Trophoblast cell (in vitro differentiated cells and primary cell): ENCODE results near the gene AHNAK2.

ENCODE experiments used
- DNase-seq, 2 donors: peaks; one replicate each; pipeline ENCODE4 v3.0.0-alpha.2; 2016
- H2AFZ ChIP-seq: 2 replicates; pipeline ENCODE4 v1.6.1; 2013; ENCODE audit warnings: low read length, moderate library complexity, mild to moderate bottlenecking; ENCODE audit not compliant: insufficient read depth, poor library complexity
- H2AK5ac ChIP-seq: 2 replicates; pipeline ENCODE4 v1.6.1; 2013; ENCODE audit warnings: mild to moderate bottlenecking, low read length
- H2BK120ac ChIP-seq: 2 replicates; pipeline ENCODE4 v1.6.1; 2013; ENCODE audit warnings: low read length, mild to moderate bottlenecking, moderate library complexity; ENCODE audit not compliant: insufficient read depth, poor library complexity
- H2BK12ac ChIP-seq: 2 replicates; pipeline ENCODE4 v1.6.1; 2013; ENCODE audit warnings: mild to moderate bottlenecking, low read length, moderate library complexity
- H2BK5ac ChIP-seq: 2 replicates; pipeline ENCODE4 v1.6.1; 2013; ENCODE audit warnings: low read length, low read depth, moderate library complexity, mild to moderate bottlenecking; ENCODE audit not compliant: poor library complexity
- H3K14ac ChIP-seq: 2 replicates; pipeline ENCODE4 v1.6.1; 2013; ENCODE audit warnings: mild to moderate bottlenecking, low read length
- H3K18ac ChIP-seq: 2 replicates; pipeline ENCODE4 v1.6.1; 2013; ENCODE audit warnings: mild to moderate bottlenecking, low read length
- H3K23ac ChIP-seq: 2 replicates; pipeline ENCODE4 v1.6.1; 2013; ENCODE audit warnings: low read length
- H3K27ac ChIP-seq: 2 replicates; pipeline ENCODE4 v1.5.1; 2013; ENCODE audit warnings: low read depth, mild to moderate bottlenecking, inconsistent platforms, low read length, moderate library complexity
- H3K27me3 ChIP-seq: 2 replicates; pipeline ENCODE4 v1.6.1; 2013; ENCODE audit warnings: inconsistent platforms, mild to moderate bottlenecking, low read length, moderate library complexity; ENCODE audit not compliant: insufficient read depth
- H3K36me3 ChIP-seq, 2 experiments: 1 replicate in 1 of 2; 2 replicates in 1 of 2; pipeline ENCODE4 v1.6.1; 2013; ENCODE audit warnings: low read length in 2 of 2, mild to moderate bottlenecking in 2 of 2, moderate library complexity in 1 of 2; ENCODE audit not compliant: insufficient read depth in 2 of 2, control insufficient read depth in 1 of 2
- H3K4ac ChIP-seq: 2 replicates; pipeline ENCODE4 v1.6.1; 2013; ENCODE audit warnings: low read depth, mild to moderate bottlenecking, low read length, moderate library complexity
- H3K4me1 ChIP-seq, 2 experiments: 1 replicate in 1 of 2; 2 replicates in 1 of 2; pipeline ENCODE4 v1.6.1; 2013; ENCODE audit warnings: low read length in 2 of 2, mild to moderate bottlenecking in 2 of 2, moderate library complexity in 1 of 2; ENCODE audit not compliant: insufficient read depth in 2 of 2, control insufficient read depth in 1 of 2
- H3K4me2 ChIP-seq: 2 replicates; pipeline ENCODE4 v1.6.1; 2013; ENCODE audit warnings: inconsistent platforms, mild to moderate bottlenecking, low read length, moderate library complexity
- H3K4me3 ChIP-seq: 2 replicates; pipeline ENCODE4 v1.5.1; 2013; ENCODE audit warnings: mild to moderate bottlenecking, low read depth, low read length, inconsistent platforms
- H3K79me1 ChIP-seq: one replicate; pipeline ENCODE4 v1.6.1; 2013; ENCODE audit warnings: low read length
- H3K79me2 ChIP-seq: 2 replicates; pipeline ENCODE4 v1.6.1; 2013; ENCODE audit warnings: low read length, mild to moderate bottlenecking; ENCODE audit not compliant: control insufficient read depth, insufficient read depth, poor library complexity
- H3K9ac ChIP-seq: 2 replicates; pipeline ENCODE4 v1.6.1; 2013; ENCODE audit warnings: mild to moderate bottlenecking, low read length
- H3K9me3 ChIP-seq: 2 replicates; pipeline ENCODE4 v1.6.1; 2013; ENCODE audit warnings: low read depth, mild to moderate bottlenecking, control low read depth, inconsistent platforms, low read length; ENCODE audit not compliant: insufficient read depth
- H4K12ac ChIP-seq: 2 replicates; pipeline ENCODE4 v1.6.1; 2013; ENCODE audit warnings: low read depth, mild to moderate bottlenecking, low read length, moderate library complexity
- H4K8ac ChIP-seq: 2 replicates; pipeline ENCODE4 v1.6.1; 2013; ENCODE audit warnings: low read depth, mild to moderate bottlenecking, low read length, moderate library complexity
- H4K91ac ChIP-seq: one replicate; pipeline ENCODE4 v1.6.1; 2013; ENCODE audit warnings: low read depth, mild to moderate bottlenecking, low read length, moderate library complexity
- WGBS: extraction: QIAGEN DNeasy Blood & Tissue Kit; methylation state at CpG from one replicate; pipeline ENCODE4 v1.1.7; 2013; ENCODE audit warnings: missing lambda C conversion rate; ENCODE audit not compliant: insufficient read length, insufficient coverage; ENCODE audit errors: extremely low coverage; 5-methylcytosine and 5-hydroxymethylcytosine counted together

The AHNAK2 gene

DNA sequence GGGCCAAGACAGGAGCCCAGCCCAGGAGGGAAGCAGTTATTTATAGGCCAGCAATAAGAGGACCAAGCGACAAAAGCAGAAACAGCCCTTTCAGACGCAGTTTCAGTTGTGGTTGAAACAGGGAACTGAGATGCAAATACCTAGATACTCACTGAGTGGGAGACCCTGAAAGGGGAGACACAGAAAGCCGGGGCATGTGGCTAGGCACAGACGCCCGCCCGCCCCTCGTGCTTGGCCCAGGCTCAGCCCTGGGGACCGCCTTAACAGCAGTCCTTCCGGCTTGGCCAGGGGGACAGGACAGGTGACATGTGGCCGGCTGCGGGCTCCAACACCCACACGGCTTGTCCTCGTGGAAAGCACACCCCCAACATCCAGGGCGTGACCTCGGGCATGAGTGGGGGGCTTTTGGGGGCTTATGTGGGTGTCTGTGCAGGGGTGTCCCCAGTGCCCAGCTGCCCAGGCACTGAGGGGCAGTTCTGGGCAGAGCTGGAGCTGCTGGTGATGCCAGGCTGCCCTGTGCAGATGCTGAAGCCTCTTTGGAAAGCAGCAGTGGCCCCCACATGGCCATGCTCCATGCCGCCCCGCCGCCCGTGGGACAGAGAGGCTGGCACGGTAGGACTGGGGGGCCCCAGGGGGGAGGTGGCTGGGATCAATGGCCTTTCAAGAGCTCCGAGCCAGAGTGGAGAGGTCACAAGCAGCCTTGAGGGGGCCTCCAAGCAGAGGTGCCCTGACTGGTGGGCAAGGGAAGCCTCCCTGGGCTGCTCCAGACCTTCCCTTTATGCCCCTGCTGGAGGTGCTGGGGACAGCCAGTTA, 51.3 kb downstream of the AHNAK2 start:
- Histone ChIP-seq H3K4me2 (no peak overlapping the region), H4K12ac (no peak overlapping the region), H2AK5ac (no peak overlapping the region), H3K4me3 (no peak overlapping the region), H4K8ac (no peak overlapping the region), H2BK5ac (no peak overlapping the region), H2BK12ac (no peak overlapping the region), H2BK120ac (no peak overlapping the region), H3K36me3 (no peaks in the 10 kb centered on the region), H3K14ac (no peak overlapping the region), H3K27ac (no peak overlapping the region), H3K23ac (no peak overlapping the region), H4K91ac (no peak overlapping the region), H3K4me1 (no peaks in the 10 kb centered on the region), H3K79me2 (no peaks in the 10 kb centered on the region), H2AFZ (no peak overlapping the region), H3K9me3 (peaks cover 9% of the 10 kb centered on the region), H3K18ac (no peak overlapping the region), H3K27me3 (peaks cover 14% of the 10 kb centered on the region), H3K79me1 (no peaks in the 10 kb centered on the region), H3K4ac (no peak overlapping the region), H3K9ac (no peak overlapping the region)
- WGBS: no CpG with 5 or more reads among the region's 21 CpGs
- DNase-seq: no peak

DNA sequence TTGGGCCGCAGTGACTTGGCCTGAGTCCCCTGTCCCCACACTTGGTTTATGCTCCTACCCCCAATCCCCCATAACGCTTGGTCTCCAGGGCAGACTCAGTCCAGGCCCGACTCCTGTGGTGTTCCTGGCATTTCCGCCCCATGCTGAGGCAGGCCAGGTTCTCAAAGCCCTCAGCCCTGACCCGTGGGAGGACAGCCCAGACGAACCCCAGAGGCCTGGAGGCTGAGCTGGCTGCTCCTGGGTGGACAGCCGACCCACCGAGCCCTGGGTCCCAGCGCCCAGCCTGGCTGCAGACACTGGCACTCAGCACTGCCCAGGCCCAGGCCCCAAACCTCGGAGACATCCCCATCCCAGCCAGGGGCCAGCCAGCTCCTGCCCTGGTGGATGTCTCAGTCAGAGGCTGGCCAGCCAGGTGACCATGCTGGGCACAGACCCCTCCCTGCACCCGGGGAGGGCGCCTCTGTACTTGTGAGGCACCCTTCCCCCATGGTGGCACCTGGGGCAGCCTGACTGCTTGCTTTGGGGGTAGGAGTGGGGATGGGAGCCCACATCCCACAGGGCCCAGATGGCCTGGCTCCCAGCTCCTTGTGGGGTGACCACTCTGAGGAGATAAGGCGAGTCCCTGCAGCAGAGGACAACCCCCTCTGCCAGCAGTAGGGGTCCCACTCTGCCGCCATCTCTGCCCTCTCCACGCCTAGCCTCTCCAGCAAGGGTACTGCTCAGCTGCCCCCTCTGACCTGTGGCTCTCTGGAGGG, 52.1 kb downstream of the AHNAK2 start:
- Histone ChIP-seq H3K9ac (no peak overlapping the region), H3K4me3 (no peak overlapping the region), H4K91ac (no peak overlapping the region), H3K27ac (no peak overlapping the region), H4K12ac (no peak overlapping the region), H2BK5ac (no peak overlapping the region), H3K23ac (no peak overlapping the region), H3K79me2 (no peaks in the 10 kb centered on the region), H3K36me3 (no peaks in the 10 kb centered on the region), H3K4me2 (no peak overlapping the region), H3K4ac (no peak overlapping the region), H2BK12ac (no peak overlapping the region), H4K8ac (no peak overlapping the region), H2AFZ (no peak overlapping the region), H3K18ac (no peak overlapping the region), H2AK5ac (no peak overlapping the region), H2BK120ac (no peak overlapping the region), H3K14ac (no peak overlapping the region), H3K79me1 (no peaks in the 10 kb centered on the region), H3K9me3 (peaks cover 8% of the 10 kb centered on the region), H3K4me1 (no peaks in the 10 kb centered on the region), H3K27me3 (peaks cover 7% of the 10 kb centered on the region)
- no peak for DNase-seq
- no CpG with 5 or more reads among the region's 15 CpGs for WGBS

DNA sequence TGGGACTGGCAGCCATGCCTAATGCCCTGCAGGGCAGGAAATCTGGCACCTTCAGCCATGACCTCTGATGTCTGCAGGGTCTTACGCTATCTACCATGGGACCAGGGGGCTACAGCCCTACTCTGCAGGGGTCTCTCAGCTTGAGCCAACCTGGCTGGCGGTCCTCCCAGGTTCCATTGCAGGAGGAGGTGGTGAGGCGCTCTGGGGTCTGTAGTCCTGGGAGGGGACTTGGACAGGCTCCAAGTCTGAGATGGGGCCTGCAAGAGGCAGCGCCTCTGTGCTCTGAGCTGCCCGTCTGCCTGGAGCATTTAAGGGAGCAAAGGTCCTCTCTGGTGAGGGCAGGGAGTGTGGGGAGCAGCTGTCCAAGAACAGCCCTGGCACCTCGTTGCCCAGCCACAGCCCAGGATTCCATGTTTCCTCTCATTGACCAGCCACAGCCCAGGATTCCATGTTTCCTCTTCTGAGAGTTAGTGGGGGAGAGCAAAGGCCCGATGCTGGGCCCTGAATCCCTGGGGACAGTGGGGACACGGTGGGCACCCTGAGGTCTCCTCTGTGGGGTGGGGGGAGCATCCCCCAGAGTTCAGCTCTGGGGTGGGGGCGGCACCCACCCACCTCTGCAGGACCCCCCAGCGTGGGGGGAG, 52.8 kb downstream of the AHNAK2 start:
- no peak for DNase-seq
- Histone ChIP-seq H3K27me3 (peaks cover under 1% of the 10 kb centered on the region), H2BK5ac (no peak overlapping the region)

GRCh38 chr14:104924421-104925213, 53.6 kb downstream of the AHNAK2 start, which contains the start of gene PLD4:
Gene PLD4, plus strand, starts transcription at chr14:104924879. Its CDS starts 2,262 bp downstream, at chr14:104927141.
- peaks cover 8% of the 10 kb centered on the region for H3K9me3 ChIP-seq
- no peaks in the 10 kb centered on the region for H3K79me1 ChIP-seq
- H2AK5ac ChIP-seq: no peak within 1 kb of the TSS
- H3K4me2 ChIP-seq: no peak within 1 kb of the TSS
- H3K27ac ChIP-seq: no peak within 1 kb of the TSS
- H4K12ac ChIP-seq: no peak within 1 kb of the TSS
- no peak within 1 kb of the TSS for H3K4ac ChIP-seq
- H3K36me3 ChIP-seq: no peaks in the 10 kb centered on the region
- no peak within 1 kb of the TSS for H3K23ac ChIP-seq
- H3K27me3 ChIP-seq: no peaks in the 10 kb centered on the region
- H4K91ac ChIP-seq: no peak within 1 kb of the TSS
- no peak within 1 kb of the TSS for H2BK5ac ChIP-seq
- no peak within 1 kb of the TSS for H3K4me3 ChIP-seq
- WGBS: no CpG with 5 or more reads among the region's 14 CpGs
- no peak for DNase-seq
- H4K8ac ChIP-seq: no peak within 1 kb of the TSS
- no peak within 1 kb of the TSS for H3K14ac ChIP-seq
- no peak within 1 kb of the TSS for H3K18ac ChIP-seq
- no peak within 1 kb of the TSS for H2BK120ac ChIP-seq
- no peaks in the 10 kb centered on the region for H3K4me1 ChIP-seq
- no peaks in the 10 kb centered on the region for H3K79me2 ChIP-seq
- no peak within 1 kb of the TSS for H2AFZ ChIP-seq
- no peak within 1 kb of the TSS for H2BK12ac ChIP-seq
- no peak within 1 kb of the TSS for H3K9ac ChIP-seq

More for the DNA sequence above, 52.8 kb downstream of the AHNAK2 start:
- WGBS: no CpG with 5 or more reads among the region's 10 CpGs
- Histone ChIP-seq H3K18ac (no peak overlapping the region), H3K9me3 (peaks cover 8% of the 10 kb centered on the region), H2AK5ac (no peak overlapping the region), H2BK120ac (no peak overlapping the region), H2AFZ (no peak overlapping the region), H3K23ac (no peak overlapping the region), H4K8ac (no peak overlapping the region), H3K4me3 (no peak overlapping the region), H4K91ac (no peak overlapping the region), H3K4me1 (no peaks in the 10 kb centered on the region), H3K4ac (no peak overlapping the region), H3K4me2 (no peak overlapping the region), H3K9ac (no peak overlapping the region), H3K79me1 (no peaks in the 10 kb centered on the region), H3K79me2 (no peaks in the 10 kb centered on the region), H4K12ac (no peak overlapping the region), H2BK12ac (no peak overlapping the region), H3K27ac (no peak overlapping the region), H3K36me3 (no peaks in the 10 kb centered on the region), H3K14ac (no peak overlapping the region)
